Spleen (tissue), 7 donors: ENCODE data around the gene MTG2.

Experiments used
- CTCF ChIP-seq, 11 experiments: fragments of 200-600 bp in 7 of 11; fragments of 450-650 bp in 4 of 11; sonication (generic) in 4 of 11; IDR thresholded peaks in 8 of 11; conservative IDR thresholded peaks in 3 of 11; 1 replicate in 7 of 11; 2 replicates in 4 of 11; pipeline versions ENCODE4 v1.4.0 to v1.8.0; 2016 to 2021; ENCODE audit warnings: antibody characterized with exemption in 11 of 11, inconsistent platforms in 4 of 11, mild to moderate bottlenecking in 1 of 11
- POLR2A ChIP-seq, 3 donors: fragments of 450-650 bp; IDR thresholded peaks; one replicate each; pipeline ENCODE4 v1.5.1; 2017; ENCODE audit warnings: antibody characterized with exemption in 3 of 3, mild to moderate bottlenecking in 1 of 3
- POLR2AphosphoS5 ChIP-seq, 3 donors: sonication (generic); formaldehyde crosslinking; IDR thresholded peaks; one replicate each; pipeline ENCODE4 v1.5.1; 2017; ENCODE audit warnings: antibody characterized with exemption in 3 of 3
- donor health status: DM: no; HTN: no; CAD: no; lungs with moderate emphysema.
- donor health status: DM: no; HTN: no; CAD: no.
- donor health status: DM: no; HTN: no; CAD: no.

GRCh38 chr20:62156254-62156556, 26.6 kb upstream of the MTG2 start:
- TF ChIP-seq CTCF (IDR thresholded peaks at IDR 0.05 in 8 of 11, conservative IDR thresholded peaks at IDR 0.05 in 3 of 11): no peak
- TF ChIP-seq POLR2AphosphoS5 (IDR thresholded peaks at IDR 0.05): no peak
- TF ChIP-seq POLR2A (IDR thresholded peaks at IDR 0.05): no peak
